Keratinocyte (primary cell): ENCODE data around the gene MAGI1. TPM values are rescaled to one million over a fixed set of nuclear protein-coding genes. Genes with fewer than 3 reads are reported as not detected.

Source experiments
- DNase-seq: peaks from one replicate; pipeline ENCODE4 v3.0.0-alpha.2; 2011; ENCODE audit warnings: low read depth, missing footprints, low spot score
- FAIRE-seq: peaks from 2 replicates; lab custom pipeline; 2011; peaks lifted over from hg19 to GRCh38; lab: Jason Lieb, UNC
- H2AFZ ChIP-seq: 2 replicates; pipeline ENCODE4 v1.6.0; 2012; ENCODE audit warnings: low read length, control low read depth, inconsistent platforms; ENCODE audit not compliant: control insufficient read depth
- H3K27ac ChIP-seq: 2 replicates; pipeline ENCODE4 v1.5.1; 2011; ENCODE audit warnings: low read length; ENCODE audit not compliant: control insufficient read depth, insufficient read depth
- H3K27me3 ChIP-seq: 3 replicates; pipeline ENCODE4 v1.6.0; 2011; ENCODE audit warnings: low read length; ENCODE audit not compliant: control insufficient read depth, insufficient read depth; ENCODE audit errors: extremely low read depth
- H3K36me3 ChIP-seq, 2 experiments: 2 replicates in 1 of 2; 3 replicates in 1 of 2; pipeline ENCODE4 v1.5.1; 2011; ENCODE audit warnings: low read length in 2 of 2, mild to moderate bottlenecking in 1 of 2; ENCODE audit not compliant: control insufficient read depth in 2 of 2, insufficient read depth in 2 of 2; ENCODE audit errors: extremely low read depth in 1 of 2
- H3K4me1 ChIP-seq: 3 replicates; pipeline ENCODE4 v1.5.1; 2011; ENCODE audit warnings: low read length; ENCODE audit not compliant: control insufficient read depth, insufficient read depth; ENCODE audit errors: extremely low read depth
- H3K4me2 ChIP-seq: 3 replicates; pipeline ENCODE4 v1.6.0; 2011; ENCODE audit warnings: low read depth, low read length; ENCODE audit not compliant: control insufficient read depth, insufficient read depth; ENCODE audit errors: extremely low read depth
- H3K4me3 ChIP-seq, 3 experiments: fragments of 200-600 bp in 1 of 3; sonication (generic) in 1 of 3; 2 replicates in 2 of 3; 3 replicates in 1 of 3; pipeline ENCODE4 v1.5.1; 2011 to 2016; ENCODE audit warnings: low read length in 3 of 3, mild to moderate bottlenecking in 3 of 3, control low read depth in 2 of 3, inconsistent platforms in 1 of 3, low read depth in 1 of 3, mixed read lengths in 1 of 3, mixed run types in 1 of 3, moderate library complexity in 1 of 3; ENCODE audit not compliant: control insufficient read depth in 2 of 3, insufficient read depth in 2 of 3; ENCODE audit errors: extremely low read depth in 1 of 3
- H3K79me2 ChIP-seq: 2 replicates; pipeline ENCODE4 v1.6.0; 2012; ENCODE audit warnings: low read length; ENCODE audit not compliant: control insufficient read depth, insufficient read depth
- H3K9ac ChIP-seq: 3 replicates; pipeline ENCODE4 v1.6.0; 2011; ENCODE audit warnings: low read length; ENCODE audit not compliant: control insufficient read depth, insufficient read depth; ENCODE audit errors: extremely low read depth
- H3K9me1 ChIP-seq: 3 replicates; pipeline ENCODE4 v1.6.0; 2011; ENCODE audit warnings: low read length; ENCODE audit not compliant: control insufficient read depth, insufficient read depth; ENCODE audit errors: extremely low read depth
- H3K9me3 ChIP-seq: 2 replicates; pipeline ENCODE4 v1.5.1; 2012; ENCODE audit warnings: low read depth, low read length; ENCODE audit not compliant: control insufficient read depth
- H4K20me1 ChIP-seq: 3 replicates; pipeline ENCODE4 v1.6.0; 2011; ENCODE audit warnings: low read length; ENCODE audit not compliant: control insufficient read depth, insufficient read depth; ENCODE audit errors: extremely low read depth
- EZH2 ChIP-seq: IDR thresholded peaks from one replicate; pipeline ENCODE4 v1.6.1; 2012; ENCODE audit warnings: inconsistent platforms, mild to moderate bottlenecking, low read length, moderate library complexity
- dilution Hi-C: fragments of 300-500 bp; cut with MboI; formaldehyde crosslinking; loops from one replicate; pipeline ENCODE4 v1.7.0; 2020; ENCODE audit warnings: low sequenced_read_pairs; ENCODE audit not compliant: extremely low pct_ligation_motif_present
- polyA plus RNA-seq, 5 experiments: library from polyadenylated mRNA; depleted of rRNA in 3 of 5; stranded (reverse) in 3 of 5; stranded (forward) in 1 of 5; unstranded in 1 of 5; fragments of >200 nt; gene quantifications; 1 replicate in 1 of 5; 2 replicates in 3 of 5; 3 replicates in 1 of 5; pipeline versions ENCODE4 v1.2.1 to v1.2.3, GENCODE V29; 2011 to 2012; ENCODE audit warnings: missing spikeins in 2 of 5, low read depth in 1 of 5, low replicate concordance in 1 of 5
- TF ChIP-seq, protein P1 (sequence below), 3 experiments: IDR thresholded peaks in 1 of 3; conservative IDR thresholded peaks in 1 of 3; optimal IDR thresholded peaks in 1 of 3; 2 replicates in 2 of 3; 3 replicates in 1 of 3; pipeline versions ENCODE3 to v1.5.1; 2011; ENCODE audit warnings: low read length in 3 of 3, mild to moderate bottlenecking in 3 of 3, moderate library complexity in 2 of 3, control low read depth in 1 of 3, inconsistent platforms in 1 of 3; ENCODE audit not compliant: insufficient read depth in 2 of 3; ENCODE audit errors: extremely low read depth in 1 of 3

MAGI1 gene
- polyA plus RNA-seq, 1 donor (not counting 4 experiments of a cell fraction or from before 2014, with no cell fraction given), result 10.9 TPM

DNA sequence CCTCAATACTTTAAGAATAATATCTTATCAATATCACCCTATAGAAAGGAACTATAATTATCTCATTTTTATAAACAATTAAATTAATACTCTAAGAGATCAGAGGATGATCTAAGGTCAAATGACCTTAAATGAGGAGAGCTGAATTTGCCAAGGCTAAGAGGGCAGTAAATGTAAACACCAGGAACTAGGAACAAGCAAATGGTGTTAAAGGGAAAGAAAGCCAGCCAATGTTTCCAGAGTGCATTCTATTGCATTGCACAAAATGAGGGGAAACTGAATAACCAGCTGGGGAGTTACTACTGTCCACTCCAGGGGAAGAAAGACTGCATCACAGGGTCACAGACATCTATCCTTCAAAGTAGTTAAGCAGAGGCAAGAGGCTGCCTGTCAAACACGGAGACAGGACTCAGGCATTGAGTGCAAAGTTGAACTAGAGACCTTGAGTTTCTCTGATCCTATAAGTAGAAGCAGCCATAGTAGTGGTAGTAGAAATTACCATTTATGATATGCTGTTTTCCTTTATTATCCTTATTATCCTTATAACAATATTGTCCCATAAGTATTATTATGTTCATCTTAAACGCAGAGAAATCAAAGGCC, 466.4 kb downstream of the MAGI1 start:
- no peak overlapping the region for H3K27ac ChIP-seq
- dilution Hi-C loops, result no loop called here

DNA sequence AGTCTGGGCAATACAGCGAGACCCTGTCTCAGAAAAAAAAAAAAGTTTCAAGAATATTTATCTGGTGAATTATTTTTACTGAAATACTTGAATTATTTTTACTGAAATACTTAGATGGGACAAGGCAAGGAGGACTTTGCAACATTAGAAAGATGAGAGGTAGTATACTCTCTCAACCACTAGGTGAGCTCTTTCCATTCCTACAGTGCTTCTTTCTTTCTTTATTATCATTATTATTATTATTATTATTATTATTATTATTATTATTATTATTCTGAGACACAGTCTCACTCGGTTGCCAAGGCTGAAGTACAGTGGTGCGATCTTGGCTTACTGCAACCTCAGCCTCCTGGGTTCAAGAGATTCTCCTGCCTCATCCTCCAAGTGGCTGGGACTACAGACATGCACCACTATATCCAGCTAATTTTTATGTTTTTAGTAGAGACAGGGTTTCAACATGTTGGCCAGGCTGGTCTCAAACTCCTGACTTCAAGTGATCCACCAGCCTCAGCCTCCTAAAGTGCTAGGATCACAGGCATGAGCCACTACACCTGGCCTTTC, 468.8 kb downstream of the MAGI1 start:
- Histone ChIP-seq H3K9me1 (no peaks in the 10 kb centered on the region), H3K4me3 (no peak overlapping the region), H2AFZ (no peak overlapping the region), H3K4me1 (peaks cover 3% of the 10 kb centered on the region), H3K27ac (no peak overlapping the region), H3K9ac (no peak overlapping the region), H3K9me3 (no peaks in the 10 kb centered on the region), H3K4me2 (no peak overlapping the region), H3K27me3 (no peaks in the 10 kb centered on the region), H3K79me2 (no peaks in the 10 kb centered on the region), H4K20me1 (no peaks in the 10 kb centered on the region), H3K36me3 (no peaks in the 10 kb centered on the region)
- no peak for TF ChIP-seq EZH2
- TF ChIP-seq, protein P1, sequence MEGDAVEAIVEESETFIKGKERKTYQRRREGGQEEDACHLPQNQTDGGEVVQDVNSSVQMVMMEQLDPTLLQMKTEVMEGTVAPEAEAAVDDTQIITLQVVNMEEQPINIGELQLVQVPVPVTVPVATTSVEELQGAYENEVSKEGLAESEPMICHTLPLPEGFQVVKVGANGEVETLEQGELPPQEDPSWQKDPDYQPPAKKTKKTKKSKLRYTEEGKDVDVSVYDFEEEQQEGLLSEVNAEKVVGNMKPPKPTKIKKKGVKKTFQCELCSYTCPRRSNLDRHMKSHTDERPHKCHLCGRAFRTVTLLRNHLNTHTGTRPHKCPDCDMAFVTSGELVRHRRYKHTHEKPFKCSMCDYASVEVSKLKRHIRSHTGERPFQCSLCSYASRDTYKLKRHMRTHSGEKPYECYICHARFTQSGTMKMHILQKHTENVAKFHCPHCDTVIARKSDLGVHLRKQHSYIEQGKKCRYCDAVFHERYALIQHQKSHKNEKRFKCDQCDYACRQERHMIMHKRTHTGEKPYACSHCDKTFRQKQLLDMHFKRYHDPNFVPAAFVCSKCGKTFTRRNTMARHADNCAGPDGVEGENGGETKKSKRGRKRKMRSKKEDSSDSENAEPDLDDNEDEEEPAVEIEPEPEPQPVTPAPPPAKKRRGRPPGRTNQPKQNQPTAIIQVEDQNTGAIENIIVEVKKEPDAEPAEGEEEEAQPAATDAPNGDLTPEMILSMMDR (optimal IDR thresholded peaks at IDR 0.05 in 1 of 3, IDR thresholded peaks at IDR 0.05 in 1 of 3, conservative IDR thresholded peaks at IDR 0.05 in 1 of 3; ENCODE audit: extremely low read depth in 1 of 3, insufficient read depth in 2 of 3, low read length in 3 of 3), result peak in 1 of 3 experiments; percentile 33
- FAIRE-seq (no peak), DNase-seq (no peak)
- dilution Hi-C loops, result no loop called here

More for the DNA sequence above, 466.4 kb downstream of the MAGI1 start:
- peaks cover 21% of the 10 kb centered on the region for H3K4me1 ChIP-seq
- DNase-seq, result no peak
- no peak overlapping the region for H3K4me3 ChIP-seq
- no peaks in the 10 kb centered on the region for H4K20me1 ChIP-seq
- no peaks in the 10 kb centered on the region for H3K9me1 ChIP-seq
- FAIRE-seq, result no peak
- no peak for TF ChIP-seq EZH2
- TF ChIP-seq, protein P1 (optimal IDR thresholded peaks at IDR 0.05 in 1 of 3, IDR thresholded peaks at IDR 0.05 in 1 of 3, conservative IDR thresholded peaks at IDR 0.05 in 1 of 3; ENCODE audit: extremely low read depth in 1 of 3, insufficient read depth in 2 of 3, low read length in 3 of 3), result no peak
- no peak overlapping the region for H3K4me2 ChIP-seq
- H3K9me3 ChIP-seq, result no peaks in the 10 kb centered on the region
- H2AFZ ChIP-seq, result no peak overlapping the region
- peaks cover 2% of the 10 kb centered on the region for H3K79me2 ChIP-seq
- no peaks in the 10 kb centered on the region for H3K36me3 ChIP-seq
- H3K9ac ChIP-seq, result no peak overlapping the region
- H3K27me3 ChIP-seq, result no peaks in the 10 kb centered on the region
